HEK293T (cell line): ENCODE results near the gene FAM168B.

Source experiments
- CTCF ChIA-PET: fragments of 350-600 bp; formaldehyde crosslinking; extraction: SDS; loops from one replicate; lab custom pipeline; 2021; ENCODE audit warnings: antibody characterized with exemption, inconsistent platforms; lab: Yijun Ruan, JAX
- POLR2A ChIA-PET: fragments of 350-600 bp; formaldehyde crosslinking; extraction: SDS; loops from one replicate; lab custom pipeline; 2020; ENCODE audit warnings: antibody characterized with exemption, inconsistent platforms; lab: Yijun Ruan, JAX
- DNase-seq: peaks from one replicate; pipeline ENCODE4 v3.0.0; 2012; ENCODE audit warnings: mixed read lengths; ENCODE audit errors: extremely low spot score
- ARNT ChIP-seq: fragments of 450-650 bp; IDR thresholded peaks from 2 replicates; pipeline ENCODE4 v1.6.1; 2017; ENCODE audit warnings: mild to moderate bottlenecking
- BHLHE40 ChIP-seq: fragments of 450-650 bp; IDR thresholded peaks from 2 replicates; pipeline ENCODE4 v1.6.1; 2016; ENCODE audit warnings: mild to moderate bottlenecking, moderate library complexity, borderline replicate concordance
- CTBP1 ChIP-seq: fragments of 450-650 bp; IDR thresholded peaks from 2 replicates; pipeline ENCODE4 v1.6.1; 2016; ENCODE audit warnings: borderline replicate concordance
- ELF4 ChIP-seq: fragments of 450-650 bp; IDR thresholded peaks from 2 replicates; pipeline ENCODE4 v1.6.1; 2017; ENCODE audit warnings: antibody characterized with exemption
- FOXA1 ChIP-seq: fragments of 450-650 bp; IDR thresholded peaks from 2 replicates; pipeline ENCODE4 v1.6.1; 2016; ENCODE audit warnings: mild to moderate bottlenecking
- FOXK2 ChIP-seq: fragments of 450-650 bp; IDR thresholded peaks from 2 replicates; pipeline ENCODE4 v1.6.1; 2016; ENCODE audit warnings: mild to moderate bottlenecking
- FOXM1 ChIP-seq: fragments of 450-650 bp; IDR thresholded peaks from 2 replicates; pipeline ENCODE4 v1.6.1; 2017; ENCODE audit warnings: mild to moderate bottlenecking, borderline replicate concordance
- HDGF ChIP-seq: fragments of 450-650 bp; IDR thresholded peaks from 2 replicates; pipeline ENCODE4 v1.6.1; 2017; ENCODE audit warnings: antibody characterized with exemption, borderline replicate concordance
- L3MBTL2 ChIP-seq: fragments of 450-650 bp; conservative IDR thresholded peaks from 2 replicates; pipeline ENCODE4 v1.6.1; 2016; ENCODE audit warnings: mild to moderate bottlenecking
- LEF1 ChIP-seq: fragments of 450-650 bp; IDR thresholded peaks from 2 replicates; pipeline ENCODE4 v1.6.1; 2017; ENCODE audit warnings: mild to moderate bottlenecking, borderline replicate concordance
- NFRKB ChIP-seq: fragments of 450-650 bp; IDR thresholded peaks from 2 replicates; pipeline ENCODE4 v1.6.1; 2016; ENCODE audit warnings: mild to moderate bottlenecking, moderate library complexity
- PKNOX1 ChIP-seq: fragments of 450-650 bp; IDR thresholded peaks from 2 replicates; pipeline ENCODE4 v1.6.1; 2016
- SP1 ChIP-seq: fragments of 450-650 bp; IDR thresholded peaks from 2 replicates; pipeline ENCODE4 v1.6.1; 2017
- SUZ12 ChIP-seq: fragments of 450-650 bp; IDR thresholded peaks from 2 replicates; pipeline ENCODE4 v1.6.1; 2016; ENCODE audit warnings: mild to moderate bottlenecking
- TARDBP ChIP-seq: fragments of 450-650 bp; IDR thresholded peaks from 2 replicates; pipeline ENCODE4 v1.6.1; 2016
- ZNF384 ChIP-seq: fragments of 450-650 bp; IDR thresholded peaks from 2 replicates; pipeline ENCODE4 v1.6.1; 2016

FAM168B gene

GRCh38 chr2:131022731-131023130 lies 70.5 kb downstream of the FAM168B start:
- CTCF ChIA-PET, result no interaction called here
- no peak for TF ChIP-seq NFRKB
- POLR2A ChIA-PET, result no interaction called here
- DNase-seq, result no peak

GRCh38 chr2:131016826-131017741 lies 76.2 kb downstream of the FAM168B start:
- TF ChIP-seq SUZ12 (no peak), BHLHE40 (no peak), LEF1 (no peak), FOXK2 (no peak), FOXA1 (no peak), NFRKB (no peak), ARNT (no peak), L3MBTL2 (no peak), HDGF (no peak), SP1 (no peak), CTBP1 (no peak), ELF4 (no peak), ZNF384 (no peak), TARDBP (no peak), FOXM1 (no peak), PKNOX1 (no peak)
- ChIA-PET POLR2A (no interaction called here), CTCF (interaction anchor here (0.7 kb wide), 1 partner anchor 12 kb away, joined by 3 read pairs; no protein-coding TSS in a partner anchor)
- no peak for DNase-seq

GRCh38 chr2:131015764-131016163 lies 77.5 kb downstream of the FAM168B start:
- no peak for TF ChIP-seq ARNT
- no peak for TF ChIP-seq HDGF
- TF ChIP-seq SP1, result no peak
- TF ChIP-seq TARDBP, result no peak
- no peak for TF ChIP-seq FOXK2
- TF ChIP-seq BHLHE40, result no peak
- no peak for DNase-seq
- POLR2A ChIA-PET, result no interaction called here
- CTCF ChIA-PET, result no interaction called here

- TF ChIP-seq ZNF384, result no peak
- TF ChIP-seq LEF1, result no peak
- no peak for TF ChIP-seq CTBP1
- TF ChIP-seq BHLHE40, result no peak
- no peak for TF ChIP-seq FOXA1
- no peak for TF ChIP-seq NFRKB
- TF ChIP-seq ARNT, result no peak
- TF ChIP-seq ELF4, result no peak
- TF ChIP-seq SP1, result no peak
- no peak for TF ChIP-seq SUZ12
- no peak for TF ChIP-seq FOXM1
- no peak for TF ChIP-seq FOXK2
- no peak for TF ChIP-seq TARDBP
- no peak for TF ChIP-seq L3MBTL2
- TF ChIP-seq PKNOX1, result no peak
- TF ChIP-seq HDGF, result no peak
- DNase-seq, result no peak
- ChIA-PET POLR2A (no interaction called here), CTCF (no interaction called here)
Observed at GRCh38 chr2:131014141-131014540, 79.1 kb downstream of the FAM168B start.

GRCh38 chr2:131011486-131011885 lies 81.8 kb downstream of the FAM168B start:
- TF ChIP-seq HDGF, result no peak
- TF ChIP-seq SUZ12, result no peak
- no peak for TF ChIP-seq BHLHE40
- TF ChIP-seq L3MBTL2, result no peak
- no peak for TF ChIP-seq ARNT
- TF ChIP-seq FOXA1, result no peak
- TF ChIP-seq LEF1, result no peak
- TF ChIP-seq ELF4, result no peak
- TF ChIP-seq TARDBP, result no peak
- TF ChIP-seq CTBP1, result no peak
- ChIA-PET CTCF (interaction anchor here (1.0 kb wide), 1 partner anchor 13 kb away, joined by 3 read pairs; no protein-coding TSS in a partner anchor), POLR2A (no interaction called here)
- no peak for DNase-seq

GRCh38 chr2:131010566-131010965 lies 82.7 kb downstream of the FAM168B start:
- CTCF ChIA-PET, result no interaction called here
- POLR2A ChIA-PET, result no interaction called here
- no peak for TF ChIP-seq ELF4
- no peak for TF ChIP-seq BHLHE40
- no peak for TF ChIP-seq FOXK2
- TF ChIP-seq SP1, result no peak
- no peak for TF ChIP-seq L3MBTL2
- TF ChIP-seq HDGF, result no peak
- TF ChIP-seq ARNT, result no peak
- no peak for DNase-seq

GRCh38 chr2:131009713-131010475 lies 83.4 kb downstream of the FAM168B start:
- TF ChIP-seq HDGF (no peak), FOXM1 (no peak), SP1 (no peak), FOXA1 (no peak), ARNT (no peak), FOXK2 (no peak), ZNF384 (no peak), CTBP1 (no peak), NFRKB (no peak), L3MBTL2 (no peak), TARDBP (no peak), ELF4 (no peak), PKNOX1 (no peak)
- no peak for DNase-seq
- ChIA-PET POLR2A (no interaction called here), CTCF (no interaction called here)
